ENCODE measurements around the gene DUSP6.
"Not testable (repeated sequence)": the region's sequence is repeated elsewhere in the genome, so short reads cannot be mapped to it uniquely, and the experiment has no call there.

Gene DUSP6

DNA sequence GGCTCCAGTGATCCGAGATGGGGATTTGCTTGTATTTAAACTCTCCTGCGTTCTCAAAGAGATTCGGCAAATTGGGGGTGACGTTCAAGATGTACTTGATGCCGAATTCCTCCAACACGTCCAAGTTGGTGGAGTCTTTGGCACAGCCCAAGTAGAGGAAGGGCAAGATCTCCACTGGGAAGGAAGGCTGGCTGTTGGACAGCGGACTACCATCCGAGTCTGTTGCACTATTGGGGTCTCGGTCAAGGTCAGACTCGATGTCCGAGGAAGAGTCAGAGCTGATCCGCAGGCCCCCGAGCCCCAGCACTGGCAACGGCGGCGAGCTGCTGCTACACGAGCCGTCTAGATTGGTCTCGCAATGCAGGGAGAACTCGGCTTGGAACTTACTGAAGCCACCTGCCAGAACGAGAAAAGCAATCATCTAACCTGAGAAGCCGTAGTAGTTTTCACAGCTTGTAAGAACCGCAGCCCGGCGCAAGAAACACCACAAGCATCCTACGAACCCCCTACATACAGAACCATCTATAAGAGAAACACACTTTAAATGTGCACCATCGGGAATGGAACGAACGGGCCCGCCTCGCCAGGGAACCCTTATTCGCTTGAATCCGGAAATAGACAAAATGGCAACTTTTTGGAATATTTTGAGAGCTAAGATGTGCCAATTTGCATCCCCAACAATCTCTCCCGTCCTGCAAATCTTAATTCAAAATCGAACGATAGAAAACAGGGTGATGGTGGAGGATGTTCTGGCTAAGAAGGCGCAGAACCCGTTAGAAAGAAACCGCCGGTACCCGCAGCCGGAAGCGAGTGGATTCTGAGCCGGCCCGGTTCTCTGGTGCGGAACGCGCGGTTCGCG is 1.4 kb downstream of the DUSP6 start:
- DNase-seq, result no peak

GRCh38 chr12:89350260-89350629 is 2.1 kb downstream of the DUSP6 start:
- no peak for DNase-seq

GRCh38 chr12:89349814-89350213 is 2.5 kb downstream of the DUSP6 start:
- peak; percentile 76 for DNase-seq

DNA sequence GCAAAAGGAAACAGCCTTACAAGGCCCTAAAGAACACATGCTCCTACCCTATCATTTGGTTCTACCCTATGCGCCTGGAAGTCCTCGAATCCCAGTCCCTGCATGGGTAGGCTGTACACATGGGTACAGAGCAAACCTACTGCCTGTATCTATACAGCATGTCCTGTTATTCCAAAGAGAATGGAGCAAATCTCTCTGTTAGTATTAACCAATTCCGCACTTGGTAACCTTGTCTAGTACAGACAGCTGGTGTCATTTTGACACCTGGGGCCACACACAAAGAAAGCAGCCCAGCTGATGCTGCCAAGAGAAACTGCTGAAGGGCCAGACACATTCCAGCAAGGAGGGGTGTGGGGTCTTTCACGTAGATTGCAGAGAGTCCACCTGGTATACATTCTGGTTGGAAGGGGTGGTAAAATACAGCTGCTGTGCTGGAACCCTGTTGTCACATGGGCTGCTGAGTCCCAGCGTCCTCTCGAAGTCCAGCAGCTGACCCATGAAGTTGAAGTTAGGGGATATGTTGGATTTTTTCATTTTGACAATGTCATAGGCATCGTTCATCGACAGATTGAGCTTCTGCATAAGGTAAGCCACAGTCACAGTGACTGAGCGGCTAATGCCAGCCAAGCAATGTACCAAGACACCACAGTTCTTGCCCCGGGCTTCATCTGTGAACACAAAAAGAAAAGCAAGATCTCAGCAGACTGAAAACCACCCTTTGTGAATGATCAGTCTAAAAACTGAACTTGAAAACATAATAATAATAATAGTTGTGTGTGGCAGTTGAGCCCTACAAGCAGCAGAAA is 3.2 kb downstream of the DUSP6 start:
- DNase-seq, result no peak

- DNase-seq, result peak; percentile 37
Observed at GRCh38 chr12:89347325-89347829, 4.9 kb downstream of the DUSP6 start.

DNA sequence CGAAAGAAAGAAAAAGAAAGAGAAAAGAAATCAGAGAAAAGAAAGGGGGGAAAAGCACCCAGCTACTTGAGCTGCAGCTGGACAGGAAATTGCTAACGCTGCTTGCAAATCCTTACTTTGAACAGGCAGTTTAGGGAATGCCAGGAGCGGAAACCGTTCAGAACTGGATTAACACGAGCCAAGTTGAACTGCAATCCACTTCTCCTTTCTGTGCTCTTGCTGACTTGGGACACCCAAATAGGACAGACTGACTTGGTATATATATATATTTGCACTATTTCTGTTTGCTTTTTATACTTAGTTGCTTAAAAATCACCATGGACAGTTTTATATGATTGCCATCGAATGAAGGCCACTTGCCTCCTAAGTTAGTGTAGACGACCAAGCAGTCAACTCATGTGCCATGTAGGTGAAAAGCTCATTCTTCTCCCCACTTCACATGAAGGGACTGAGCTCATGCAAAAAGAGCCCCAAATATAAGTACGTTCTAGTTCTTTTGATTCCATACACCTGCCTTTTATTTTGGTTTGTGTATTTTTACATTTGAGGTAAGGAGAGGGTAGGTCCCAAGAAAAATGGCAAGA is 5.5 kb downstream of the DUSP6 start:
- peak; percentile 99 for DNase-seq

- DNase-seq, result peak; percentile 100
Observed at GRCh38 chr12:89345830-89346740, 6.2 kb downstream of the DUSP6 start.

GRCh38 chr12:89345376-89345775 is 6.9 kb downstream of the DUSP6 start:
- DNase-seq, result no peak

DNA sequence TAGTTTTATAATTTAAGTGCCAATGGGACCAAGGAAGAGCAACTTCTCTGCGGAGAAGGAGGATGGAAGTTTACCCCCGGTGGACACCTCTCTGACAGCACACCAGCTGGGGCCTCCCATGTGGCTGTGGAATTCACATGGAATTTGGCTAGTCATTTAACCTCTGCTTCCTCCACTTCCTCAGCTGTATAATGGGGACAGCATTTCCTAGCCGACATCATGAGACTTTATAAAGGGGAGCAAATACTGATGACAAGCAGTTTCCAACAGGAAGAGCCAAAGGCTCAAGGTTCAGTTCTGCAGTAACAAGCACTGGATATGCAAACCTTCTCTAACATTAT is 7.5 kb downstream of the DUSP6 start:
- no peak for DNase-seq

DNA sequence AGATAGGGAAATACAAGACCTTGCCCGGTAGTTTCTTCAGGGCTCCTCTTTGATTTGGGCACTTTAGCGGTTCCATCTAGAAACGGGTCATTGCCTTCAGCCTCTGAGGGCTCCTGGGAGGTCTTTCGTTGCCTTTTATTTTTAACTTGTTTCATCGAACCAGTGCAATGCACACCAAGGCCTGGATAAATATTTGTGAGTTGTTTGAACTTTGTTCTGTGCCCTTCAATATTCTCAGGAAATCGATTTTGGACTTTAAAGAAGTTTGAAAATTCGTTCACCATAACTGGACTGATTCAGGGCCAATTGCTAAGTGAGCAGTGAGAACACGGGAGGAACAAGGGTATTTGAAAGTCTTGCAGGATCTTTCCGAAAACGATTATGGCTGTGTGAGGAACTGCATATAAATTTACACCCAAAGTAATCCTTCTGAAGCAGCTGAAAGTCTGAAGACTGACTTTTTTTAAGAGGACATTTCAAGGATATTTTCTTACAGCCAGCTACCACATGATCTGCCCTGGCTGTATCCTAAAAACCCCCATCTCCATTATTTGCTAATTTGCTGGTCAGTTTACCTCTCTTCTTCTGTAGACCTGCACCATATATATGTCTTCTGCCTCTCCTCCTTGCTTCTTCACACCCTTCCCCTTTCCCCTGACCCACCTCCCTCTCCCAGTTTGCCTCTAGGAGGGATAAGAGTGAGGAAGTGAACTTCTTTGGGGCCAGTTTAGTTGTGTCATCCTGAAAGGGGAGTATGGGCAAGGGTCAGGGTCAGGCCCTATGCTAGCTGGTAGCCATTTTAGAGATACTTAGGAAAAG is 8.0 kb downstream of the DUSP6 start:
- DNase-seq, result peak; percentile 38

GRCh38 chr12:89343127-89343526 is 9.2 kb downstream of the DUSP6 start:
- DNase-seq, result peak; percentile 9

DNA sequence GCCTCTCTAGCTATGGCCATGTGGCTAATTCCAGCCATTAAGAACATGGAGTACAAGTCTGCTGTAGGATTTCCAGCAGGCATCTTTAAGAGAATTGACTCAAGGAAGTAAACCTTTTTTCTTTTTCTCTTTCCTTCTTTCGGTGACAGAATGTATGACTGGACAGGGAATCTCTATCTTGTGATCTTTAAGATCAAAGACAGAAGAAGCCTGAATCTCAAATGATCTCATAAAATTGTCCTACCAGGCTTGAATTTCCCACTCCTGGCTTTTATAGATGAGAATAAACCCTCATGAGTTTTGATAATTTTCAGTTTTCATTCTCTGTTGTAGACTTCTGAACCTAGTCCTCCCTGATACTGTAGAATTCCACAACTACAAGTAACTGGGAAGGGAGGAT is 11.4 kb downstream of the DUSP6 start:
- no peak for DNase-seq

DNA sequence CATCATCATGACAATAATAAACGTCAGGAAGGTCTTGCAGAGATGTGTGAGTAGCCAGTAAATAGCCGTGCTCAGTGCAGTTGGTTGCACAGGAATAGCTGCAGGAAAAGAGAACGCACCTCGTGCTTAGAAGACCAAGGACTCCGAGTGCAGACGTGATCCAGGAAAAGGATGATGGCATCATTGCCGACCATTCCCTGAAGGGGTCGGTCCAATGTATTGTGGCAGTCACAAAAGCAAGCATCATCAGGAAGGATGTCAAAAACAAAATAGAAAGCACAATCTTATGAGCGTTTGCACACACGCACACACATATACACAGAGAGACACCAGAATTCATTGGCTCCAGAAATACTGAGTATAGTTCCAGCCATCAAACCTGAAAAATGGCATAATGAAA is 12.8 kb downstream of the DUSP6 start:
- peak; percentile 11 for DNase-seq

GRCh38 chr12:89337136-89337535 is 15.2 kb downstream of the DUSP6 start:
- not testable (repeated sequence) for DNase-seq

DNA sequence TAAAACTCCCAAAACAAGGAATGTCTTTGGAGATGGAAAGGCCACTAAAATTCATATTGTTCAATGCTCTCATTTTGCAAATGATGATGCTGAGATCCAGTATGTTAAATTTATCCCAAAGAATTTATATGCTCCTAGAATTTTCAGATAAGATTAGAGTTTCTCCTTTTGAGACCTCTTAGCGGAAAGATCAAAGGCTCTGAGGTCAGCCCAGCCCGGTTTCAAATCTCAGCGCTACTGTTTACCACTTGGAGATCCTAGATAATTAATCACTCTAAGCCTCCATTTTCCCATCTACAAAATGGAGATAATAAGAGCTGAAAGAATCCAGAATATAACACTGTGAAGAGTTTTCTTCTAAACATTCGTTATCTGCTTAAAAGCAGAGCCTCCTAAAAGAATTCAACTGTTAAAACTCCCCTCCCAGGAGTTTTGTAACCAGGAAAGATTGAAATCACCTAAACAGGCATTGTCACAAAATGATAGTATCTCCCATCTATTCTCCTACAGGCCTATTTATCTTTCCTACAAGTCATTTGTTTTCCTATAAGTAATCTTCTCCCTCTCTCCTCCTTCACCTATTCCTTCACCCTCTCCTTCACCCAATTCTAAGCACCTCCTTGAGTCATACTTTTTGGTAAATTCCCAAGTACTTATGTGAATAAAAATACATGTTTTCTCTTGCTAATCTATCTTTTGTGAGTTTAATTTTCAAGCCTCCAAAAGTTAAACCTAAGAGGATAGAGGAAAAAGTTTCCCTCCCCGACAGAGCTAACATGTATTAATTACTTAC is 16.7 kb downstream of the DUSP6 start:
- no peak for DNase-seq

- peak; percentile 32 for DNase-seq
Observed at GRCh38 chr12:89334548-89335169, 17.6 kb downstream of the DUSP6 start.

DNA sequence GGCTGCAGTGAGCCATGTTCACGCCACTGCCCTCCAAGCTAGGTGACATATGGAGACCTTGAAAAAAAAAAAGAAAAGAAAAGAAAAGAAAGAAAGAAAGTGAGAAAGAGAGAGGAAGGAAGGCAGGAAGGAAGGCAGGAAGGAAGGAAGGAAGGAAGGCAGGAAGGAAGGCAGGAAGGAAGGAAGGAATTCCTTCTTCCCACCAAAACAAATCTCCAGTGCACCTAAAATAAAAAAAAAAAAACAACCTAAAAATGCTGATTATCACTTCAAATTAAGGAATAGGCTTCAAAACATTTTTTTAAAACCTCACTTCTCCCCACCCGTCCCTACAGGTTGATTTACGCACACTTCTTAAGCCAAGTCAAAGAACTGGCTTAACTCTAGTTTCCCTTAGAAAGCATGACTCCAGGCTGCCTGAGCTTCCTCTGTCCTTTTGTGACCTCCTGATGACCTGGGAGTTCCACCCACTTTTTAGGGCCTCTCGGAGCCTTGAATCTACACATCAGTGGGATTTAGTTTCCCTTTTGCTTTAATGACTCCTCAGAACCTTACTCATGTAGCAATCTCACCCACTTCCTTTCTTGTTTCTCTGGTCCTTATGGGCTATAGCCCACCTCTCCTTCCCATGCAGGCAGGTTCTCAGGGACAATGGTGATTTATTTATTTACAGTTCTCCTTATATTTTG is 18.6 kb downstream of the DUSP6 start:
- peak; percentile 98 for DNase-seq

DNA sequence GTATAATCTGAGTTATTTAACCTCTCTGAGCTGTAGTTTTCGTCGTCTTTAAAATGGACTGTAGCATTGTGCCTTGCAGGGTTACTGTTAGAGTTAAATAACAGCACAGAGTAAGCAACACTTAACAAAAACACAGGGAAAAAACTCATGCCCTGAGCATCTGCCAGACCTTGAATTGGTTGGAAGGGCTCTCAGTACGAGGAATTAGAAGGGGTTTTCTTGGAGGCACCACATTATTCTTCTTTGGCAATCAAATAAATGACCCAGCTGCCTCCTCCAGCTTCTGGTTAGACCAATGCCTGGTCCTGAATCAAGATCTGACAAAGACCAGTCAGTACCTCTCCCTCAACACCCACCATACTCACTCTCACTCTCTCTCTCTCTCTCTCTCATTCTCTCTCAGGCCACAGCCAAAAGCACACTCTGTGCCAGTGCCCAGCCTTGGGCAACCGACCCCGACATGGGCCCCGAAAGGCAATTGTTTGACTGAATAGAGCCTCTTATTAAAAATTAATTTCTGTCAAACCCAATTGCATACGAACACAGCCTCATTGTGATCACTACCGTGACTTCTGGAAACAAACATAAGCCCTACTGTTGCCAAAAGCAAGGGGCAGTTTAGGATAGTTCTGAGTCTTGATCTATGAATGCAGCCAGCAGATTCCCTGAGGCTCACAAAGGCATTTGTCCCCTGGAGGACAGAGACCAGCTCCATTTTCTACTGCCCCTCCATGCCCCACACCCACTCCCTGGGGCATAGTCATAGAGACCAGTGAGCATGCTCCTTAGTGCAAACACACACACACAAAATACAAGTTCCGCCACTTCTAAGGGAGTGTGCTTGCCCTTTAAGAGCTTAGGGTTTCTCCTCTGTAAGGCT is 23.9 kb downstream of the DUSP6 start:
- DNase-seq, result no peak
